Activated CD4-positive, alpha-beta T cell treated with anti-CD3 and anti-CD28 coated beads, Interleukin-2, amount 50 U/mL, for 16 hours (primary cell): ENCODE measurements around the gene CORO2B.

Experiments
- DNase-seq: peaks from one replicate; pipeline ENCODE4 v3.0.0-alpha.2; 2020

CORO2B gene

GRCh38 chr15:68653031-68653635, 74.3 kb downstream of the CORO2B start:
- DNase-seq, result no peak

GRCh38 chr15:68653801-68654200, 75.0 kb downstream of the CORO2B start:
- DNase-seq, result no peak

GRCh38 chr15:68654786-68655560, 76.2 kb downstream of the CORO2B start:
- no peak for DNase-seq

- DNase-seq, result no peak
Measured at GRCh38 chr15:68655686-68656437, 77.1 kb downstream of the CORO2B start.

- no peak for DNase-seq
Measured at GRCh38 chr15:68656438-68656739, 77.6 kb downstream of the CORO2B start.

GRCh38 chr15:68658151-68658550, 79.4 kb downstream of the CORO2B start:
- no peak for DNase-seq

- no peak for DNase-seq
Measured at GRCh38 chr15:68658641-68659358, 80.0 kb downstream of the CORO2B start.

GRCh38 chr15:68663526-68663925, 84.7 kb downstream of the CORO2B start:
- no peak for DNase-seq

GRCh38 chr15:68666120-68666811, 87.5 kb downstream of the CORO2B start:
- no peak for DNase-seq

GRCh38 chr15:68666812-68667450, 88.1 kb downstream of the CORO2B start:
- DNase-seq, result no peak

GRCh38 chr15:68667800-68668625, 89.2 kb downstream of the CORO2B start:
- DNase-seq, result no peak

- no peak for DNase-seq
Measured at GRCh38 chr15:68668926-68669600, 90.3 kb downstream of the CORO2B start.

- no peak for DNase-seq
Measured at GRCh38 chr15:68672251-68672650, 93.5 kb downstream of the CORO2B start.

GRCh38 chr15:68672781-68673205, 94.0 kb downstream of the CORO2B start:
- no peak for DNase-seq

- DNase-seq, result no peak
Measured at GRCh38 chr15:68674975-68675374, 96.2 kb downstream of the CORO2B start.

GRCh38 chr15:68676011-68676605, 97.3 kb downstream of the CORO2B start:
- DNase-seq, result no peak

- no peak for DNase-seq
Measured at GRCh38 chr15:68676926-68677325, 98.1 kb downstream of the CORO2B start.

- no peak for DNase-seq
Measured at GRCh38 chr15:68677996-68678395, 99.2 kb downstream of the CORO2B start.

GRCh38 chr15:68678746-68679145, 100.0 kb downstream of the CORO2B start:
- no peak for DNase-seq

GRCh38 chr15:68679161-68679560, 100.4 kb downstream of the CORO2B start:
- no peak for DNase-seq
